NCI-H446 treated with DMSO at 0.1 percent for 48 hours (cell line): ENCODE results near the gene PSMC5.
"Not testable (repeated sequence)": the region's sequence is repeated elsewhere in the genome, so short reads cannot be mapped to it uniquely, and the experiment has no call there.

Experiments
- DNase-seq: peaks from one replicate; lab custom pipeline; 2025; lab: John Stamatoyannopoulos, UW

PSMC5 gene

DNA sequence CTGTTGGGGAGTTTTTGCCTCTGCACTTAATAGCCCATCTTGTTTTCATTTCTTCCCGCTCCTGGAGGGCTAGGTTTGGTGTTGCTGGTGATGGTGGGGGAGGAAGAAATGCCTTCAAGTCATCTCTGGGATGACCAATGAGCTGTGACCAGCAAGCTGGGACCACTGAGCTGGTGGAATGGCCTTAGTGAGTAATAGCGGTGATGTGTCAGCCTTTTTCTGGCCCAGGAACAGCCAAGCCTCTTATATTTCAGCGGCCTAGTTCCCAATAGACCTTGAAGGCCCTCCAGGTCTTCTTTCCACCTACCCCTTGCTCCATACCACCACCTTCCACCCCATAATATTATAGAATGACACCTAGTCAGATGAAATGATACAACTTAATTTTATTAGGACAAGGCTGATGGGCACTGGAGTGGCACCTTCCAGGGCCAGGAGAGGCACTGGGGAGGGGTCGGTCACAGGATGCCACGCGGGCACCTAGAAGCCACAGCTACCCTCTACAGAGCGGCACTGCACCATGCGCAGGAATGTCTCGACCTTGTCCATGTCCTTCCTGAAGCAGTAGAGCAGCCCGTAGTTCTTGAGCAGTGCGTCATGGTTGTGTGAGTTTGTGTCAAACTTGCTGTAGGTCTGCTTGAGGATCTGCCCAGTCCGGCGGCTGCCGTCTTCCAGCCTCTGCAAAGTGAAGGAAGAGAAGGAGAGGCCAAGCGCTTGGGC is 44.6 kb downstream of the PSMC5 start:
- DNase-seq: not testable (repeated sequence)

DNA sequence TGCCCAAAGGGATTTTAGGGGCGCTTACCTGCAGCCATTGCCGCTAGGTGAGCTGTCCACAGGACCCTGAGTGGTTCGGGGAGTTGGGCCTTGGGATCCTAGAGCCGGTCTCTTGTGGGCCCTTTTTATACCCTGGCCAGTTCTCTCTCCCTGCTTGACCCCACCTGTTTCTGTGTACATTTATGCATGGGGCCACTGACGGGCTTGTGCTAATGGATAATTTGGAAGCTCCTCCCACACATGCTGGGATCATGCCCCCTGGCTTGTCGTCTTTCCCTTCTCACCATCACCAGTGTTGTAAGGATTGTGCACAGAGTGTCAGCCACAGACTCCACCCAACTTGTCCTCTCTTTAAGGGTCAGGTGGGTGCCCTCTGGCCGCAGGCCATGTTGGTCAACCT is 46.3 kb downstream of the PSMC5 start, which contains the start of gene CSH2:
CSH2 (minus strand) TSS at position 101 of the 400 bp plus-strand sequence; CDS start at position 38, 63 bp downstream.
- DNase-seq: not testable (repeated sequence)

GRCh38 chr17:63874061-63874626 is 46.9 kb downstream of the PSMC5 start:
- DNase-seq: not testable (repeated sequence)

- not testable (repeated sequence) for DNase-seq
Measured at GRCh38 chr17:63874693-63875092, 47.5 kb downstream of the PSMC5 start.

DNA sequence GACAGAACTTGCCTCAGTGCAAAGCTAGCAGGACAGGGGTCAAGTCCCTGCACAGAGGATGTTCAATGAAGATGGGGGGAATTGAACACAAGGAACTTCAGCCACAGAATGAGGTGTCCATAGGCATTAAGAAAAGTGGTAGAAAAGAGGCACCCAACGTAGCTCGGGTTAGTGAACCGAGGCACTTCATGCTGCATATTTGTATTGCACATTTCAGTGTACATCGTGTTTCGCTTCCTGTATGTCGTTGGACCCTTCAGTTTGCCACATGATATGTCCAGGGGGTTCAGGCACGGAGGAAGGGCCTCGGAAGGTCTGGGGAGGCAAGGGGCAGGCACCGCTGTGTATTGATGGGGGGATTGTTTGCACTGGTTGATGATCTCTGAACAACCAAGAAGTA is 51.2 kb downstream of the PSMC5 start:
- DNase-seq: not testable (repeated sequence)

- no peak for DNase-seq
Measured at GRCh38 chr17:63880706-63881105, 53.5 kb downstream of the PSMC5 start.

GRCh38 chr17:63881337-63881736 is 54.1 kb downstream of the PSMC5 start:
- not testable (repeated sequence) for DNase-seq
